Activated CD8-positive, alpha-beta T cell treated with anti-CD3 and anti-CD28 coated beads for 36 hours (primary cell): ENCODE measurements around the gene RAB3IP. TPM values are rescaled to one million over a fixed set of nuclear protein-coding genes. Genes with fewer than 3 reads are reported as not detected.
A peak's percentile ranks its signal among the peaks of the same experiment; 100 is the strongest.

ENCODE experiments used
- ATAC-seq: fragments of 200-7000 bp; cut with Tn5 transposase; one replicate; pipeline ENCODE4 v1.10.0; 2021; ENCODE audit warnings: mild to moderate bottlenecking, moderate library complexity
- CTCF ChIA-PET: fragments of 350-600 bp; sonication (Branson Sonifier 250); formaldehyde crosslinking; loops from one replicate; lab custom pipeline; 2021; ENCODE audit warnings: antibody characterized with exemption; lab: Charles Lee
- POLR2A ChIA-PET: fragments of 350-600 bp; sonication (Branson Sonifier 250); formaldehyde crosslinking; loops from one replicate; lab custom pipeline; 2021; ENCODE audit warnings: antibody characterized with exemption; lab: Charles Lee
- DNase-seq: peaks from one replicate; pipeline ENCODE4 v3.0.0-alpha.2; 2020
- H3K27ac Mint-ChIP-seq: one replicate; pipeline ENCODE4 v1.8.0; 2021; ENCODE audit warnings: mild to moderate bottlenecking, mixed read lengths
- H3K27me3 Mint-ChIP-seq: one replicate; pipeline ENCODE4 v1.8.0; 2021; ENCODE audit warnings: mixed read lengths
- H3K36me3 Mint-ChIP-seq: one replicate; pipeline ENCODE4 v1.8.0; 2021; ENCODE audit warnings: low read depth, mixed read lengths
- H3K4me1 Mint-ChIP-seq: one replicate; pipeline ENCODE4 v1.8.0; 2021; ENCODE audit warnings: low read depth, mixed read lengths
- H3K4me3 Mint-ChIP-seq: one replicate; pipeline ENCODE4 v1.8.0; 2021; ENCODE audit warnings: mild to moderate bottlenecking, moderate library complexity, mixed read lengths
- H3K9me3 Mint-ChIP-seq: one replicate; pipeline ENCODE4 v1.8.0; 2021; ENCODE audit warnings: mixed read lengths
- CTCF ChIP-seq: fragments of 200-600 bp; IDR thresholded peaks from one replicate; pipeline ENCODE4 v1.8.0; 2022; ENCODE audit warnings: antibody characterized with exemption, mild to moderate bottlenecking
- intact Hi-C: fragments of 100-400 bp; cut with micrococcal nuclease; formaldehyde crosslinking; loops from one replicate; pipeline ENCODE4 v1.10.0; 2022
- total RNA-seq, 2 experiments: library from RNA; stranded (reverse); gene quantifications; one replicate each; pipeline ENCODE4 v1.2.3, GENCODE V29; 2021

RAB3IP gene
- total RNA-seq, 2 experiments from 2014 or later = 31.4 to 37.2 TPM

- POLR2A ChIA-PET = no interaction called here
- no peak for TF ChIP-seq CTCF
- CTCF ChIA-PET = no interaction called here
- ATAC-seq (no peak), DNase-seq (no peak)
- H3K4me1 Mint-ChIP-seq = no peaks in the 10 kb centered on the region
- peaks cover 6% of the 10 kb centered on the region for H3K27me3 Mint-ChIP-seq
- no peak within 1 kb of the TSS for H3K4me3 Mint-ChIP-seq
- H3K36me3 Mint-ChIP-seq = no peaks in the 10 kb centered on the region
- H3K27ac Mint-ChIP-seq = no peak within 1 kb of the TSS
- intact Hi-C loops = no loop called here
- H3K9me3 Mint-ChIP-seq = no peaks in the 10 kb centered on the region
Measured at GRCh38 chr12:69698769-69699540, 39.7 kb upstream of the RAB3IP start, which contains the start of gene BEST3. Gene BEST3, minus strand, starts transcription at chr12:69699303. Its CDS starts 1,505 bp downstream, at chr12:69697798.

GRCh38 chr12:69701826-69702225 lies 36.8 kb upstream of the RAB3IP start:
- intact Hi-C loops = no loop called here

GRCh38 chr12:69703146-69703642 lies 35.5 kb upstream of the RAB3IP start:
- CTCF ChIA-PET = no interaction called here
- no peaks in the 10 kb centered on the region for H3K36me3 Mint-ChIP-seq
- ATAC-seq = no peak
- no peaks in the 10 kb centered on the region for H3K9me3 Mint-ChIP-seq
- no peak for DNase-seq
- no peaks in the 10 kb centered on the region for H3K4me1 Mint-ChIP-seq
- TF ChIP-seq CTCF = no peak
- H3K4me3 Mint-ChIP-seq = no peak overlapping the region
- POLR2A ChIA-PET = no interaction called here
- H3K27ac Mint-ChIP-seq = no peak overlapping the region
- intact Hi-C loops = no loop called here
- H3K27me3 Mint-ChIP-seq = peaks cover 16% of the 10 kb centered on the region

More at GRCh38 chr12:69701826-69702225, 36.8 kb upstream of the RAB3IP start:
- no peak for DNase-seq
- no peak for TF ChIP-seq CTCF
- ChIA-PET CTCF (interaction anchor here (1.0 kb wide), 1 partner anchor 63 kb away, joined by 3 read pairs; no protein-coding TSS in a partner anchor), POLR2A (no interaction called here)
- no peak overlapping the region for H3K4me3 Mint-ChIP-seq
- H3K27ac Mint-ChIP-seq = no peak overlapping the region
- no peaks in the 10 kb centered on the region for H3K4me1 Mint-ChIP-seq
- no peaks in the 10 kb centered on the region for H3K36me3 Mint-ChIP-seq
- ATAC-seq = no peak
- H3K9me3 Mint-ChIP-seq = no peaks in the 10 kb centered on the region
- peaks cover 10% of the 10 kb centered on the region for H3K27me3 Mint-ChIP-seq

- ChIA-PET CTCF (interaction anchor here (1.0 kb wide), 1 partner anchor 30 kb away, joined by 4 read pairs; no protein-coding TSS in a partner anchor), POLR2A (no interaction called here)
- no peak overlapping the region for H3K27ac Mint-ChIP-seq
- no peak for DNase-seq
- H3K4me1 Mint-ChIP-seq = no peaks in the 10 kb centered on the region
- no peaks in the 10 kb centered on the region for H3K36me3 Mint-ChIP-seq
- no peak for TF ChIP-seq CTCF
- no peaks in the 10 kb centered on the region for H3K9me3 Mint-ChIP-seq
- H3K4me3 Mint-ChIP-seq = no peak overlapping the region
- H3K27me3 Mint-ChIP-seq = peaks cover 19% of the 10 kb centered on the region
- no peak for ATAC-seq
- intact Hi-C loops = no loop called here
Measured at GRCh38 chr12:69704357-69704756, 34.3 kb upstream of the RAB3IP start.

- peak; percentile 17 for TF ChIP-seq CTCF
- intact Hi-C loops = no loop called here
- Mint-ChIP-seq H3K27ac (no peak overlapping the region), H3K36me3 (no peaks in the 10 kb centered on the region), H3K27me3 (peaks cover 18% of the 10 kb centered on the region), H3K4me3 (no peak overlapping the region), H3K4me1 (no peaks in the 10 kb centered on the region), H3K9me3 (no peaks in the 10 kb centered on the region)
- no peak for DNase-seq
- ChIA-PET POLR2A (no interaction called here), CTCF (no interaction called here)
- ATAC-seq = no peak
Measured at GRCh38 chr12:69708649-69709048, 30.0 kb upstream of the RAB3IP start.
